ENCODE measurements around the gene PERCC1.

The PERCC1 gene

DNA sequence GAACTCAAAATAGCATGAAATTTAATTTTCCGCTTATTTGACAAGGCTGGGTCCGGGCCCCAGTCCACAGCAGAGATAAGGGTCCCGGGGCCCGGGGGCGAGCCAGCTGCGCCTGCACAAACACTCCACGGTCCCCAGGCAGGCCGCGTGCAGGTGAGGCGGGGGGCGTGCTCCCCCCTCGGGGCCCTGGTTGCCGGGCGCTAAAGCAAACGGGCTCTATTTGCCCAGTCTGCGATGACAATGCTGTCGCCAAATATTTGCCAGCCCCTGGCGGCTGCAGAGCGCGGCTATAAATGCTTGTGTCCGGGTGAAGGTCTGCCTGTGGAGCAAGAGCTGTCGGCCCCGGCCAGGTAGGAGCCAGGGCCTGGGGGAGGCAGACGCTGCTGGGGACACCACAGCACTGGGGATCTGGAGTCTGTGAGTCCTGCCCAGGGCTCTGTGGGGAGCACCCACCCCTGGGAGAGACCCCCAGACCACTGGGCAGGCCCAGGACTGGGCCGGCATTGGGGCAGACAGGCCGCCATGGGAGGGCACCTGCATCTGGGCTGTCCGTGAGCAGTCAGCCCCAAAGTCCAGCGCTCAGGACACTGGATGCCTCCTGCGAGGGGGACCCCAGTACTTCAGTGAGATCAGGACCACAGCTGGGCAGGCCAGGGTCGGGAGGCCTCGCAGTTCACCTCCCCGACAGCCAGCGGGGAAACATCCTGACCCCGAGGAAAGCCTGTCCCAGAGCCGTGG lies at the start of gene PERCC1:
TSS of gene PERCC1 (plus strand) at position 320 of the 738 bp plus-strand sequence. CDS start 1,516 bp downstream, outside the sequence.
- peak; percentile 94 for DNase-seq

DNA sequence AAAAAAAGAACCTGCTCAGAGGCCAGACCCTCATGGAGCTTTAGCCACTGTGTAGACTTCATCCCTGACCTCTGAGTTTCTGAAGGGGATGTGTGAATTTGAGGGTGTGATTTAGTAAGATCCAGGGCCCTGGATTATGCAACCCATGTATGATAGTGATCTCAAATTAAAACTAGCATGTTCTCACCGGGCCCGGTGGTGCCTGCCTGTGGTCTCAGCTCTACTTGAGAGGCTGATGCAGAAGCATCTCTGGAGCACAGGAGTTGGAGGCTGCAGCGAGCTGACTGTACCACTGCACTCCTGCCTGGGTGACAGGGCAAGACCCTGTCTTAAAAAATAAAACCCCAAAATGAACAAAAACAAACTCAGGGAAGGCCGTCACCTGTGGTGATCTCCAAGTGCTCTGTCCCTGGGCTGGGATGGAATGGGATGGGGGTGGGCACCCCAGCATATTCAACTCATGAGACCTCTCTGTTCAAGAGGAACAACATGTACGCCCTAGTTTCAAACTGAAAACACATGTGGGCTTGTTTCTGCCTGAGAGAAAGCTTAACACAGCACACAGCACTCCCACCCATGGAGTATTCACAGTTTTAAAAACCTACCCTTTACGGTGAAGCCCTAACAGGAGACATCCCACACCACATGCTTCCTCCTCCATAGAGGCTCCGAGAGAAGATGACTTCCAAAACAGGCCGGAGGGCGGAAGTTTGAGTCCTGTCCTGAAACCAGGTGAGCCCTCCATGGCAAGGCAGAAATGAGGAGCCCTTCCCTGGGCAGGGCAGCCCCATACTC lies 49.1 kb upstream of the PERCC1 start:
- no peak for DNase-seq

DNA sequence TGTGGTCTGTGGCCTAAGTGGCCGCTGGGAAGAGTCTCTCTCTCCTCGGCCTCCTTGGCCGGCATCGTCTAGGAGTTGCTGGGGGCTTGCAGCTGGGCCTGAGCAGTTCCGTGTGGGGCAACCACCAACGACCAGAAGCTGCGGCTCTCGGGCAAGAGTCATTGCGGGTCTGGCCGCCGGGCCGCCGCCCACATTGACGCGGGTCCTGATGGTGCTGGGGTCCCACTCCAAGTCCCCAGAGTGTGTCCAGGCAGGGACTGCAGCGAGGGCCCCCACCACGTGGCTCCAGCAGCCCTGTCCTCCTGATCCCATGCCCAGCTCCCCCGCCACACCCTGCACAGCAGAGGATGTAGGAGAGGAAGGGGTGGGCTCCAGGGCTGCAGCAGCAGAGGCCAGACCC lies 47.3 kb upstream of the PERCC1 start:
- DNase-seq = no peak

DNA sequence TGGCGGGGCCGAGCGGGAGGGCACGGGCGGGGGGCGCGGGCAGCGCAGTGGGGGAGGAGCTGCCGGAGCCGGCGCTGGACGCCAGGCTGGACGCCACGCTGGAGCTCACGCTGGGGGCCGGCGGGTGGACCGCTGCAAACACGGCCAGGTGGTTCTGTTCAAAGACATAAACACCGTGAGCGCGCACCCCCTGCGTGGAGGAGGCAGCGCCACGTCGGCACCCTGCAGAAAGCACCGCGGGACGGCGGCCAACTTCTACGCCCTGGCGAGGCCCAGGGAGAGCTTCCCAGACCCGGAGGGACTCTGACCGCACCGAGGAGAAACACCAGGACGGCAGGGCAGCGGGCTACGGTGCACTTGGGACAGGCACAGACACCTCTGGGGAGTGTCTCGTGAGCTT lies 45.6 kb upstream of the PERCC1 start:
- no peak for DNase-seq

DNA sequence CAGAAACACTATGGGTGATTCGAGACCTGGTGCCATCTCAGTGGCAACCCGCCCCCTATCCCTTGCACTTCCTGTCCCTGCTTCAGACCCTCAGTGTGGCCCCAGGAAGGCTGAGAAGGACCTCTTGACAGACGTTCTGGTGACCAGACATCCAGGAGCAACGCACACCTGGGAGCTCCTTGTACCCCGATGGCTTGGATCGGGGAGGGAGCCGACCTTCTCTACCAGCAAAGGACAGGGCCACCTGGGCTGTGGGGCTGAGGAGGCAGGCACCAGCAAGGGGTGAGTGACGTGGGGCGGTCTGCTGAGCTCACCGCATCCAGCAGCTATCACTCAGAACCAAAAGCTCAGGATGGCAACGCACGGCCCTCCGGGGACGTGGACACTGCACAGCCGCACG lies 43.5 kb upstream of the PERCC1 start:
- DNase-seq = no peak

DNA sequence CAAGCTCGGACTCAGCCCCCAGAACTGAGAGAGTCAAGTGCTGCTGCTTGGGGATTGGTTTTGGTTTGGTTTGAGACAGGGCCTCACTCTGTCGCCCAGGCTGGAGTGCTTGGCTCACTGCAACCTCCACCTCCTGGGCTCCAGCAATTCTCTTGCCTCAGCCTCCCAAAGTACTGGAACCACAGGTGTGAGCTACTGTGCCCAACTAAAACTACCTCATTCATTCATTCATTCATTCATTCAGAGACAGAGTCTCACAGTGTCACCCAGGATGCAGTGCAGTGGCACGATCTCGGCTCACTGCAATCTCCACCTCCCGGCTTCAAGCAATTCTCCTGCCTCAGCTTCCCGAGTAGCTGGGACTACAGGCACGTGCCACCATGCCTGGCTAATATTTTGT lies 41.1 kb upstream of the PERCC1 start:
- DNase-seq = no peak

DNA sequence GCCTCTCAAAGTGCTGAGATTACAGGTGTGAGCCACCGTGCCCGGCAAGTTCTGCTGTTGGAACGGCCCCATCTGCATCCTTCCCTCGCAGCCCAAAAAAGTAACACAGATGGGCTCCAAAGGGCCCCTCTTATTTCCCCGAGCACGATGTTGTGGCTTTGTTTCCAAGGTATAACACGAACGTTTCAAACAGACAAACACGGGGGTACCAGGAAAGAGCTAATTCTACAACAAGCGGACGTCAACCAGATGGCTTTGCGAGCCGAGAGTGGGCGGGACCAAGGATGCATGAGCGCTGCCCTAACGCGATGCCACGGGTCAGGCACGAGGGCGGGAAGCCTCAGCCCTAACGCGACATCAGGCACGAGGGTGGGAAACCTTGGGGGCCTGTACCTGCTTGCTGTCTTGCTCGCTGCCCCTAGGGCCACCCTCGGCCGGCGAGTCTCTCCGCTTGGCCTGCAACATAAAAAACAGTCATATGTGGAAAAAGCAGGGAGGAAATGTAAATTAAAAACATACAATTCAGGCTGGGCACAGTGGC lies 40.6 kb upstream of the PERCC1 start:
- no peak for DNase-seq

DNA sequence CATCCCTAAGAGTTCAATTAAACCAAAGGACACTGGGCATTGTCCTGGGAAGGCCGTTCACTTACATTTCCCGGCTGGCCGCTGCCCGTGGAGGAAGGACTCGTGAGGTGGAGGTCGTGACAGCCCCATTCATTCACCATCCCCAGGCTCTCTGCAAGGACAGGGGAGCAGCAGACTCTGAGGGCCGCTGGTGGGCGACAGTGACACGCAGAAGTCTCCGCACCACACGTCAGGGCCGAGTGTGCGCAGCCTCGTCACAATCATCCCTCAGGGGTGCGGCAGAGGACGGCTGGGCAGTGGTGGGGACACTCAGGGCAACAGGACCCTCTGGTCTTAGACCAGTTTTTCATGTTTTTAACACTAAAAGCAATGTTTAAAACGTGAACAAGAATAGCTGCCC lies 38.1 kb upstream of the PERCC1 start:
- no peak for DNase-seq

DNA sequence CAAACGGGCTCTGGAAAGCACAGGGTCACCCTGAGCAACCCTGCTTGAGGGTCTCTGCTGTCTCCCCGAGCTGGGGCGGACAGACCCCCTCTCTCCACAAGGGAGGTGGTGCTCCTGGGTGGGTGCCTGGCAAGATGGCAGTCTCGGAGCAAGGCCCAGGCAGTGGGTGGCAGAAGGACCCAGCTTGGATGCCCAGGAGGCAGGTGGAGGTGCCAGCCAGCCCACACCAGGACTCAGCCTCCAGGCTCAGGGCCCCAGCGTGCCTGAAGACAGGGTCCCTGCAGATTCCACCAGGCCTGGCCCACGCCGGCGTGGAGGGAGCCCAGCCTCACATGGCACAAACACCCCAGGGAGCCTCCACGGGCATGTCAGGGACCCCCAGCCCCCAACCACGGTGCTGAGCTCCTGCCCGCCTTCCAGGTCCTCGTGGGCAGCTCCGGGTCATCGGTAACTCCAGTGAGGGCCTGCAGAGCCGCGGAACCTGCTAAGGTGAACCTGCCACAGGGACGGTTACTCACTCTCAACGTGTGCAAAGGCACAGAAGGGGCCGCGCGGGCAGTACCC lies 37.2 kb upstream of the PERCC1 start:
- DNase-seq = no peak

DNA sequence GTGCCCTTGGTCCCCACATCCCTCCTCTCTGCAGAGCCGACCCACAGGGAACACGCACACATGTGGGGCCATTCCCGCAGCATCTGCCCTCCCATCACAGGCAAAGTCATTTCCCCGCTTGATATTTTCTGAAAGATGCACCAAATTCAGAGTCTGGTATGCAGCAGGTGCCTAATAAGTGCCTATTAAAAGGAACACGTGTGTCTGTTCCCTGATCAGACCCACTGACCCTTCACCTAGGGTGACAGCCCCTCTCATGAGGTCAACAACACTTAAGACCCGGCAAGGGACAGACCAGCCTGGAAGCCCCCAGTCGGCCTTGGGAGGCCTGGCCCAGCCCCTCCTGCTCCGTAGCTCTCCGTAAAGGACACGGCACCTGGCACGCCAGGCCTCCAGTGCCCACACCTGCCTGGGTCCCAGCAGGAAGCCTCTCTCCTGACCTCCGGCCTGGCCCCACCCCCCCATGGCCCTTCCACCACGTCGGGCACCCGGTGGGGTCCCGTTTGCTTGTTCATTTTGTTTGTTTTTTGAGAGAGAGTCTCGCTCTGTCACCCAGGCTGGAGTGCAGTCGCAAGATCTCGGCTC lies 36.4 kb upstream of the PERCC1 start:
- DNase-seq = no peak

DNA sequence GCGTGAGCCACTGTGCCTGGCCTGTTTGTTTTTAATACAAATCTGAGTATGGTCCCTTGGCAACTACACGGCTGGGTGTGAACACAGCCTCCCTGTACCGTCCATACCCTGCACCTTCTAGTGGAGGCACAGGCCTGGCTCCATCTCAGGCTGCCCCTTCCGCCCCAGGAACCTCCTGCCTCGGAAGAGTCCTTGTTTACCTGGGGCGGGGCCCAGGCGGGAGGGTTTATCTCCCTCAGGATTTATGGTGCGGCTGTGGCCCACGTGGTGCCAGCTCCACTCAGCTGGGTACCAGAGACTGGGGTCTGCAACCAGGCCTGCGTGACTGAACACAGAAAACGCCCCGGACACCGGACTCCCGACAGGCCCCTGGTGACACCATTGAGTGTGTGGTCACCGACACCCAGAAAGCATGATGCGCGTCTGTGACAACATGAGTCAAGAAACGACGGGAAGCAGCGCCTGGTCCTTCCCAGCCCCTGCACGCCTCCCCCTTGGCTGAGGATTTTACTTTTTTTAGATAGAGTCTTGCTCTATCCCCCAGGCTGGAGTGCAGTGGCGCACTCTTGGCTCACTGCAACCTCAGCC lies 35.3 kb upstream of the PERCC1 start:
- DNase-seq = no peak

DNA sequence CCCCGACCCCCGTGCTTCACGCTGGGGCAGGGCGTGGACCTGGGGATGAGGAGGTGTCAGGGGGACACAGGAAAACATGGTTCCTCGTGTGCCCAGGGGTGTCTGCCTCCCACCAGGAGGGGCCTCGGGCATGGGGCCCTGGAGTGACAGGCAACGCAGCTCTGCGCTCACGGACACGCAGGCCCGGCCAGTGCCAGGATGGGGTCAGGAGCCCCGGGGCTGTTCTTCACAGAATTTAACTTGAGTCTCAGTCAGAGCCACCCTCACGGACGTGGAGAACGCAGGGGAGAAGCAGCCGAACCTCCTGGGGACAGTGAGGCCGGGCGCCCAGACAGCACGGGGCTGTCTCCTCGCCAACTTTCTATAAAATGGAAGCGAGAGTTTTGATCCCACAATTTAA lies 33.1 kb upstream of the PERCC1 start:
- no peak for DNase-seq

DNA sequence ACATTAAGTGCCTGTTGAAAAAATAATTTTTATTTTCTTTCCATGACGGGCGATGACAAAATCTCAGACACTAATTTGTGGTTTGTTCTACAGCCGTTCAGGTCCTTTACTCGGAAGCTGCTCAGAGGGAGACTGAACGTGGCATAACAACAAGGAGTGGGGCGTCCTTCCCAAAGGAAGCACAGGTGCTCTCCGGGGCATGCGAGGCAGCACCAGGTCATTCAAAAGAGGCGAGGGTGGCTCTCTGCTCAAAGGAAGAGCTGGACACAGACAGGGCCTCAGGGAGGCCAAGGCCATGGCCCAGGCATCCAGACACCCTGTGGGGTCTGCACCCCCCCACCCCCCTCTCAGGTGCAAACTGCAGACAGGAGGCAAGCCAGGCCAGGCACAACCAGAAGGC lies 32.5 kb upstream of the PERCC1 start:
- no peak for DNase-seq

DNA sequence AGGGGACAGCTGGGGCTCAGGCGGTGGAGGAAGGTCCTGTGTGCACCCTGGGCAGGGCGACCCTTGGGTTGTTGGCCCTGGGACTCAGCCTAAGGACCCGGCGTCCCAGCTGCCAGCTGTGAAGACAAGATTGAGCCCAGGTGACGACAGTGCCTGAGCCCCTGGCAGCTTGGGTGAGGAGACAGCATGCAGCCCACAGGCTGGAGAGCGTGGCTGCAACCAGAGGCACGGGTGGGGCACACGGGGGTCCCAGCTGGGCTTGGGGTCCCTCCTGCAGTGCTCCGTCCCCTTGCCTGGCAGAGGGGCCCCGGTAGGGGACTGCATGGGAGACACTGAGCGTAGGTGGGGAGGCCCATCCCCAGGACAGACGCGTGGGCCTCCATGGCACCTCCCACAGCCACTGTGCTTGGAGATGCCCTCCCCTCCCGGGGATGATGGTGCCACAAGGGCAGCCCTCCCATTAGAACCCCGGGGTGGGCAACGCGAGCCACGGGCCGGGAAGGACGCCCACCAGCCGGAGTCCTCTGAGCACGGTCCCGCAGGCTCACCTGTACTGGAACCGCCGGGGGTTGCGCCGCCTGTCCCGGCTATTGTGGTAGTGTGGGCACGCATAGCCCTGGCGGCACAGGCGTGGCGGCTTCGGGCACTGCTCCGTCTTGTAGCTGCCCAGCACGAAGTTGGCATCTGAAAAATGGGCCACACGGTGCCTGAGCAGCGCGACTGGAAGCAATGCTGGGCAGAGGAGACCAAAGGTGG lies 31.9 kb upstream of the PERCC1 start:
- no peak for DNase-seq

DNA sequence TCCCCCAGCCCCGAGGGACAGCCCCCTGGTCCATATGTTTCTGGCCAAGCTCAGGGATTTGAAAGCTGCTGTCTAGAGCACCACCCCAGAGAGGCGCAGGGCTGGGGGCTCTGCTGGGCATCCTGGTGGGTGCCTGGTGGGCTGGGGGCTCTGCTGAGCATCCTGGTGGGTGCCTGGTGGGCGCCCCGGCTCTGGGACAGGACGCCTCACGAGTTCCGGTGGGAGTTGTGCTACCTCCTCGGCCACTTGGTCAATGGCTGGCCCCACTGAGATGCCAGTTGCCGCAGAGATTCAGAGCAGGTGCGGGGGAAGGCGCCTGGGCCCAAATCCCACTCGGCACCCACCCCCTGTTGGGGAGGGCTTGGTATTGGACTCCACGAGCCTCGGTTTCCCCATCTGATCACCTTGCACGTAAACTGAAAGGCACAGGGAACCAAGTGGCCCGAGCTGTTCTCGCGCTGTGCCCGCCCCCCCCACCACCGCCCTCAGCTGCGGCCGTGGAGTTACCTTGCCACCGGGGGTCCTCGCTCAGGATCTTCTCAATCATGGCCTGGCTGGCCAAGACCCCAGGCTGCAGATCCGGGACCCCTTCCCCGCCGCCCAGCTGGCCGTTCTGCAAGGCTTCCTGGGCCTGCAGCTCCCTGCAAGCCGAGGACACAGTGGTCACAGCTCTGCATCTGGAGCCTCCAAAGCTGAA lies 29.7 kb upstream of the PERCC1 start:
- DNase-seq = no peak

DNA sequence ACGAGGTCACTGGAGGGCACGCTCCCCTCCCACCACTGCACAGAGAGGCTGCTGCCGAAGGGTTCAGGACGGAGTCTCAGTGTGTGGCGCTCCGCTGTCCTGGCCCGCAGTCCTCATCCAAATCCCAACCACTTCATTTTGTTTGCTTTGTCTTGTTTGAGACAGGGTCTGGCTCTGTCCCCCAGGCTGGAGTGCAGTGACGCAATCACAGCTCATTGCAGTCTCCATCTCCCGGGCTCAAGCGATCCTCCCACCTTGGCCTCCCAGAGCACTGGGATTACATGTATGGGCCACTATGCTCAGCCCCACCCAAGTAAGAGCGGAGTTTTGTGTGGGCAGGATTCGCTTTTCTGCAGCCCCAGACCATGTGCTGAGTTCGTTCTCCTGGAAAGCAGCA lies 29.1 kb upstream of the PERCC1 start:
- no peak for DNase-seq

DNA sequence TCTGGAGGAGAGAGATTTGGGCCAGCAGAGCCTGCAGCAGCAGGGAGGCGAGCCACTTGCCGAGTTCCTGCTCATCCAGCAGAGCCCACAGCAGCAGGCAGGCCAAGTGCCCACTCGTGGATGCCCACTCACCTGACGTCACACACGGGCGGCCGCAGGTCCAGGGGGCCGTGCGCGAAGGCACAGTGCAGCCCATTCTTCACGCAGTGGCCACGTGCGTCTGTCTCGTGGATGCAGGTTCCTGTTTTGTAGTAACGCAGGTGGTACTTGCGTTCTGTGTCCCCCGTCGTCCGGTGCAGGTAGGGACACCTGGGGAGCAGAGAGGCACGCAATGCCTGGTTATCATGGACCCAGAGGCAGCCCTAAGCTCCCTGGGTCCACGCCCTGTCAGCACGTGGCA lies 27.8 kb upstream of the PERCC1 start:
- DNase-seq = no peak

DNA sequence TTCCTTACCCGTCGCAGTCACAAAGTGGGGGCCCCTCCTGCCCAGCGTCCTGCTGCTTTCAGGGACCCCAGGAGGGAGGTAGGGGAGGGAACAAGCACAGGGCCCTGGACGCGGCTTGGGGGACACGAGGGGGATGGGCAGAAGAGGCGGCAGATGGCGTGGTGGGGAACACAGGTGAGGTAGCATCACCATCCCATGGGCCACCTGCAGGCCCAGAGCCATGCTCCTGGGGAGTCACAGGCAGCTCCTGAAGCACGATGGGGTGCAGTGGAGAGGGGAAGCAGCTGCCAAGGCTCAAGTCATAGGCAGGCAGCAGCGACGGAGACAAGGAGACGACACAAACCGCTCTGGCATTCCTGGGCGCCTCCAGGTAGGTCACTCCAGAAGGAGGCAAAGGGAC lies 27.1 kb upstream of the PERCC1 start:
- no peak for DNase-seq

DNA sequence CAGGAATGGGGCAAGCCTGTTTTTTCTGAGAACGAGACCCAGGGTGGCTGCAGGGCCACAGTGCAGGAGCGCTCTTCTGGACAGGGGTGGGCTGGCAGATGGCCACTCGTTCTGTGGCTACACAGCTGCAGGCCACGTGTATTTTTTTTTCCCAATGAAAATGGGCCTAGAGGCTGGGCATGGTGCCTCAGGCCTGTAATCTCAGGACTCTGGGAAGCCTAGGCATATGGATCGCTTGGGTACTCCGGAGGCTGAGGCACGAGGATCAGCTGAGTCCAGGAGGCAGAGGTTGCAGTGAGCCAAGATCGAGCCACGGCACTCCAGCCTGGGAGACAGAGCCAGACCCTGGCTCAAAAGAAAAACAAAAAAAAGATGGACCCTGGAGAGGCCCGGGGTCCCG lies 23.1 kb upstream of the PERCC1 start:
- DNase-seq = no peak

DNA sequence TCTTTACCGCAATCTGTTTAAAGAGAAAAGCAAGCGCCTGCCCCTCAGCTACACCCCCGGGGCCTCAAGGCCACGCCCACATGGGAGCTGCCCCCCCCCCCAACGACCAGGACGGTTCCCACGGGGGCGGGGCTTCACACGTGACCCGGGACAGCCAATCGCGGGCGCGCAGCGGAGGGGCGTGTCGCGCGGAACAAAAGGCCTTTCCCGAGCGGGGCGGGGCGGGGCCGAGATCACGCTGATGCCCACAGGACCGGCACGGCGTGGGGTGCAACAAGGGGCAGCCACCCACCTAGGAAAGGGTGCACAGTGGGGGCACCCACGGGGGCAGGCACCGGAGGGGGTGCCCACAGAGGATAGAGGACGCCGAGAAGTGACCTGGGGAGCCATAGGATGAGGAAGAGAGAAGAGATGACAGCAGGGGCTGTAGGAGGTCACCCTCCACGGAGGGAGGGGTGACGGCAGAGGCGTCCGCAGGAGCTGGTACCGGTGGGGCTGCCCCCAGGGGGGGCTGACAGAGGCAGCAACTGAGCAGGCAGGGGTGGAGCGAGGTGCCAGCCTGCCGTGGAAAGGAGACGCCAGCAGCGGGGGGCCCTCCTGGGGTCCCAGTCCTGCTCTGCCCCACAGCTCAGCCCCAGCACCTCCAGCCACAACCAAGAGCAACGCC lies 22.6 kb upstream of the PERCC1 start:
- peak; percentile 97 for DNase-seq

DNA sequence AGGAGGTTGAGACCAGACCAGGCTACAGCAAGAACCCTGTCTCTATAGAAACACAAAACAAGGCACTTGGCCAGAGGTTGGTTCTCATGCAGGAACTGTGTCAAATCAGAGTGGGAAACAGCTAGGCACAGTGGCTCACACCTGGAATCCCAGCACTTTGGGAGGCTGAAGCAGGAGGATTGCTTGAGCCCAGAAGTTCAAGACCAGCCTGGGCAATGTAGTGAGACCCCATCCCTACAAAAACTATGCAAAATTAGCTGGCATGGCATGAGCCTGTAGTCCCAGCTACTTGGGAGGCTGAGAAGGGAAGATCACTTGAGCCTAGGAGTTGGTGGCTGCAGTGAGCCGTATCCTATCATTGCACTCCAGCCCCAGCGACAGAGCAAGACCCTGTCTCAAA lies 18.0 kb upstream of the PERCC1 start:
- no peak for DNase-seq

All from eye (tissue), 1 donor.